Endothelial cell of umbilical vein (primary cell): Measurements from ENCODE around the gene PLAC1. TPM values are rescaled to one million over a fixed set of nuclear protein-coding genes. Genes with fewer than 3 reads are reported as not detected.

Experiments
- BruUV-seq: library from RNA; stranded (reverse); fragments of 400-500 nt; replicated peaks from 2 replicates; lab custom pipeline; 2021; lab: Mats Ljungman, UMichigan
- CTCF ChIA-PET: fragments of 300-600, 350-600 bp; sonication (Branson Sonifier 250); formaldehyde crosslinking; loops from one replicate; lab custom pipeline; 2021; ENCODE audit warnings: antibody characterized with exemption, inconsistent platforms; lab: Charles Lee
- POLR2A ChIA-PET: fragments of 300-600, 350-600 bp; sonication (Branson Sonifier 250); formaldehyde crosslinking; loops from one replicate; lab custom pipeline; 2021; ENCODE audit warnings: antibody characterized with exemption, inconsistent platforms; lab: Charles Lee
- DNase-seq: peaks from one replicate; pipeline ENCODE4 v3.0.0-alpha.2; 2011; ENCODE audit warnings: low read depth, low spot score
- FAIRE-seq: peaks from 2 replicates; lab custom pipeline; 2011; peaks lifted over from hg19 to GRCh38; lab: Jason Lieb, UNC
- H2AFZ ChIP-seq: 2 replicates; pipeline ENCODE4 v1.6.0; 2012; ENCODE audit warnings: low read depth, low read length, control low read depth, inconsistent platforms
- H3K27ac ChIP-seq: 2 replicates; pipeline ENCODE4 v1.5.1; 2011; ENCODE audit warnings: low read depth, mild to moderate bottlenecking, control low read depth, low read length, moderate library complexity; ENCODE audit not compliant: insufficient read depth
- H3K27me3 ChIP-seq, 2 experiments: 2 replicates each; pipeline versions ENCODE4 v1.6.0 to v1.6.1; 2011; ENCODE audit warnings: low read length in 2 of 2, mixed read lengths in 1 of 2; ENCODE audit not compliant: control insufficient read depth in 2 of 2, insufficient read depth in 2 of 2
- H3K36me3 ChIP-seq, 2 experiments: 2 replicates in 1 of 2; 3 replicates in 1 of 2; pipeline ENCODE4 v1.5.1; 2011; ENCODE audit warnings: low read length in 2 of 2, mild to moderate bottlenecking in 1 of 2, moderate library complexity in 1 of 2; ENCODE audit not compliant: control insufficient read depth in 2 of 2, insufficient read depth in 2 of 2; ENCODE audit errors: extremely low read depth in 1 of 2
- H3K4me1 ChIP-seq: 3 replicates; pipeline ENCODE4 v1.5.1; 2011; ENCODE audit warnings: mild to moderate bottlenecking, low read length; ENCODE audit not compliant: control insufficient read depth, insufficient read depth; ENCODE audit errors: extremely low read depth
- H3K4me2 ChIP-seq: 2 replicates; pipeline ENCODE4 v1.6.1; 2011; ENCODE audit warnings: low read length, control low read depth, mixed read lengths; ENCODE audit not compliant: insufficient read depth
- H3K4me3 ChIP-seq, 3 experiments: fragments of 200-600 bp in 1 of 3; sonication (generic), shearing (Covaris generic) in 1 of 3; replicated peaks in 1 of 3; 2 replicates each; pipeline ENCODE4 v1.5.1; 2011 to 2016; ENCODE audit warnings: control low read depth in 3 of 3, low read length in 3 of 3, mild to moderate bottlenecking in 2 of 3, inconsistent platforms in 1 of 3, low read depth in 1 of 3, moderate library complexity in 1 of 3; ENCODE audit not compliant: insufficient read depth in 1 of 3
- H3K79me2 ChIP-seq: 2 replicates; pipeline ENCODE4 v1.6.0; 2012; ENCODE audit warnings: low read length, inconsistent platforms; ENCODE audit not compliant: control insufficient read depth, insufficient read depth
- H3K9ac ChIP-seq: replicated peaks from 2 replicates; pipeline ENCODE3; 2011; ENCODE audit warnings: low read length, control low read depth; ENCODE audit not compliant: insufficient read depth; ENCODE audit errors: extremely low read depth
- H3K9me1 ChIP-seq: replicated peaks from 3 replicates; pipeline ENCODE4 v1.6.0; 2011; ENCODE audit warnings: mild to moderate bottlenecking, low read length; ENCODE audit not compliant: control insufficient read depth, insufficient read depth; ENCODE audit errors: extremely low read depth
- H3K9me3 ChIP-seq: replicated peaks from 2 replicates; pipeline ENCODE4 v1.5.1; 2012; ENCODE audit warnings: low read length, inconsistent platforms; ENCODE audit not compliant: control insufficient read depth, insufficient read depth
- H4K20me1 ChIP-seq: replicated peaks from 2 replicates; pipeline ENCODE3; 2011; ENCODE audit warnings: mild to moderate bottlenecking, low read length; ENCODE audit not compliant: control insufficient read depth, insufficient read depth; ENCODE audit errors: extremely low read depth
- EZH2 ChIP-seq: IDR thresholded peaks from 2 replicates; pipeline ENCODE4 v1.6.1; 2012; ENCODE audit warnings: borderline replicate concordance, low read depth, mild to moderate bottlenecking, moderate library complexity, low read length, inconsistent platforms; ENCODE audit not compliant: severe bottlenecking
- FOS ChIP-seq: IDR thresholded peaks from 2 replicates; pipeline ENCODE4 v1.6.1; 2011; ENCODE audit warnings: mild to moderate bottlenecking, low read length, moderate library complexity, borderline replicate concordance; ENCODE audit not compliant: insufficient read depth
- GATA2 ChIP-seq: IDR thresholded peaks from 2 replicates; pipeline ENCODE4 v1.7.0; 2011; ENCODE audit warnings: low read depth, mild to moderate bottlenecking, moderate library complexity, mixed read lengths, low read length; ENCODE audit not compliant: insufficient read length, insufficient read depth
- JUN ChIP-seq: IDR thresholded peaks from 2 replicates; pipeline ENCODE4 v1.6.1; 2011; ENCODE audit warnings: borderline replicate concordance, low read depth; ENCODE audit not compliant: insufficient read length, insufficient read depth
- MYC ChIP-seq: IDR thresholded peaks from one replicate; pipeline ENCODE4 v1.6.1; 2011; ENCODE audit warnings: mild to moderate bottlenecking, low read depth, low read length
- POLR2A ChIP-seq: IDR thresholded peaks from 2 replicates; pipeline ENCODE4 v1.6.1; 2012; ENCODE audit warnings: low read depth, mild to moderate bottlenecking, control low read depth, low read length
- POLR2AphosphoS5 ChIP-seq: IDR thresholded peaks from 2 replicates; pipeline ENCODE4 v1.6.1; 2012; ENCODE audit warnings: low read depth, mild to moderate bottlenecking, control low read depth, low read length, moderate library complexity; ENCODE audit not compliant: insufficient read depth
- dilution Hi-C: fragments of 300-500 bp; cut with MboI; formaldehyde crosslinking; loops from one replicate; pipeline ENCODE4 v1.15.0; 2019; ENCODE audit warnings: low sequenced_read_pairs; ENCODE audit not compliant: extremely low pct_ligation_motif_present
- intact Hi-C: fragments of 100-400 bp; cut with micrococcal nuclease; formaldehyde crosslinking; loops from one replicate; pipeline ENCODE4 v1.10.0; 2022
- polyA plus RNA-seq, 4 experiments: library from polyadenylated mRNA; depleted of rRNA in 3 of 4; stranded (reverse) in 3 of 4; unstranded in 1 of 4; fragments of >200 nt; gene quantifications; 2 replicates each; pipeline versions ENCODE4 v1.2.1 to v1.2.3, GENCODE V29; 2011 to 2012; ENCODE audit warnings: missing spikeins in 1 of 4
- total RNA-seq: library from RNA; stranded (reverse); gene quantifications from 2 replicates; pipeline ENCODE4 v1.2.3, GENCODE V29; 2021
- TF ChIP-seq, protein P1 (sequence below): IDR thresholded peaks from 2 replicates; pipeline ENCODE4 v1.6.1; 2011; ENCODE audit not compliant: insufficient read depth, insufficient read length

The PLAC1 gene
- total and polyA plus RNA-seq, 2 donors (not counting 3 experiments of a cell fraction or from before 2014, with no cell fraction given): 0.58 to 2.4 TPM

DNA sequence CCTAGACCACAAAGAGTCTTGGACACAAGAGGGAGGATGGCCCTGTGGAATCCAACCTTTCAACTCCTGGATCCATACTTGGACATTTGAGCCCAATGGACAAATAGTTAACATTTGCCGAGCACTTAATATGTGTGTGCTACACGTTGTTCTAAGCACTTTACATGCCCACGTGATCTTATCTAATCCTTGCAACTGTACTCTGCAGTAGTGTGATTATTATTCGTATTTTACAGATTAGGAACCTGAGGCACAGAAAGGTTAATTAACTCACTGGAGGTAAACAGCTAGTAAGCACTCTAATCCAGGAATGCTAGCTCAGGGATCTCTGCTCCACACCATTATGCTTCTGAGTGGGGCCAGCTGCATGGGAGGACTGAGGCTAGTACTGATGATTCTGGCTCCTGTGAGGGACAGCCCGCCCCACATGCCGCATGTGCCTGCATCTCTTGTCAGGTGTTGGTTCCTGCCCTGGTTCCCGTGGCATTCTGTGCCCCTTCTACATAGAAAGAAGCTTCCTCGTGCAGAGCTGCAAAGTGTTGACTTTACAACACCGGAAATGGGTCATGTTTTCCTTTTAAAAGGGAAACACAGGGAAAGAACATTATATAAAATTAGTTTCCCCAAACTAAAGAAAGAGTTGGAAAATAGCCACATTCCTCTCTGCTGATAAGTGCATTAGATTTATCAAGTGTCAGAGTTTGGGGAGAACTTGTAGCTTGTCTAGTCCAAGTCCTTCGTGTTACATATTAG lies 34.8 kb downstream of the PLAC1 start:
- FAIRE-seq (peak; percentile 96), DNase-seq (peak; percentile 83)
- TF ChIP-seq JUN: peak; percentile 60
- peak; percentile 15 for TF ChIP-seq MYC
- TF ChIP-seq FOS: peak; percentile 39
- peak; percentile 44 for TF ChIP-seq POLR2AphosphoS5
- TF ChIP-seq POLR2A: no peak
- TF ChIP-seq, protein P1, sequence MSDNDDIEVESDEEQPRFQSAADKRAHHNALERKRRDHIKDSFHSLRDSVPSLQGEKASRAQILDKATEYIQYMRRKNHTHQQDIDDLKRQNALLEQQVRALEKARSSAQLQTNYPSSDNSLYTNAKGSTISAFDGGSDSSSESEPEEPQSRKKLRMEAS: no peak
- peak; percentile 44 for TF ChIP-seq GATA2
- TF ChIP-seq EZH2: no peak
- no peaks in the 10 kb centered on the region for H3K9me1 ChIP-seq
- H3K79me2 ChIP-seq: no peaks in the 10 kb centered on the region
- H3K9ac ChIP-seq: peak overlapping the region; percentile 17
- TSS peak; percentile 21 for BruUV-seq
- no peak overlapping the region for H3K4me3 ChIP-seq
- H2AFZ ChIP-seq: no peak overlapping the region
- peak overlapping the region; percentile 57 for H3K4me2 ChIP-seq
- intact Hi-C loops: loop anchor here (1.0 to 2.0 kb wide), 5 partner anchors 45 to 123 kb away; no protein-coding TSS in a partner anchor
- POLR2A ChIA-PET: no interaction called here
- H3K27me3 ChIP-seq: no peaks in the 10 kb centered on the region
- H3K36me3 ChIP-seq: no peaks in the 10 kb centered on the region
- H3K9me3 ChIP-seq: no peaks in the 10 kb centered on the region
- dilution Hi-C loops: no loop called here
- H3K27ac ChIP-seq: peak overlapping the region; percentile 94
- no peaks in the 10 kb centered on the region for H4K20me1 ChIP-seq
- CTCF ChIA-PET: interaction anchor here (1.0 to 3.6 kb wide), 4 partner anchors 19 to 141 kb away, joined by 3 to 19 read pairs (median 6); no protein-coding TSS in a partner anchor
- peaks cover 49% of the 10 kb centered on the region for H3K4me1 ChIP-seq
